HG03159 (cell line): ENCODE data around the gene ERICH6.

ENCODE experiments used
- ATAC-seq: cut with Tn5 transposase; IDR thresholded peaks from one replicate; pipeline ENCODE4 v1.9.1; 2021; ENCODE audit warnings: mild to moderate bottlenecking, moderate library complexity; ENCODE audit not compliant: unreplicated experiment

Gene ERICH6

GRCh38 chr3:150737874-150738679 is 34.4 kb upstream of the ERICH6 start:
- ATAC-seq = no peak

GRCh38 chr3:150736903-150737832 is 33.4 kb upstream of the ERICH6 start:
- ATAC-seq = no peak

DNA sequence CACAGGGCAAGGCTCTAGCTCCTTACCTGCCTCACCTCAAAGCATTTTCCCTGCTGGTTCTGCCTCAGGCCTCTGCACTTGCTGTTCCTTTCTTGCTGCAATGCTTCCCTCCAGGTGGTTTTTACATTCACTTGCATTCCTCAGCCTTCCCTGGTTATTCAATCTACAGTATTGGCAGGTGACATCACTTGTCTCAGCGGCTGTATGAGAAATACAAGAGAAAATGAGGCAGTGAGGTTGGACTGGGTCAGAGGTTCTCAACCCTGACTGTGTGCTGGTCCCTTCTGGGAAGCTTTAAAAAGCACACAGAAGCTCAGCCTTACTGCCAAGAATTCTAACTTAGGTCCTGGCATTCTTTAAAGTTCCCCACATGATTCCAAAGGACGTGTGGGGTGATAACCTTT is 32.6 kb upstream of the ERICH6 start:
- no peak for ATAC-seq

- ATAC-seq = no peak
These were observed 31.0 kb upstream of the ERICH6 start for GRCh38 chr3:150734795-150735119.

DNA sequence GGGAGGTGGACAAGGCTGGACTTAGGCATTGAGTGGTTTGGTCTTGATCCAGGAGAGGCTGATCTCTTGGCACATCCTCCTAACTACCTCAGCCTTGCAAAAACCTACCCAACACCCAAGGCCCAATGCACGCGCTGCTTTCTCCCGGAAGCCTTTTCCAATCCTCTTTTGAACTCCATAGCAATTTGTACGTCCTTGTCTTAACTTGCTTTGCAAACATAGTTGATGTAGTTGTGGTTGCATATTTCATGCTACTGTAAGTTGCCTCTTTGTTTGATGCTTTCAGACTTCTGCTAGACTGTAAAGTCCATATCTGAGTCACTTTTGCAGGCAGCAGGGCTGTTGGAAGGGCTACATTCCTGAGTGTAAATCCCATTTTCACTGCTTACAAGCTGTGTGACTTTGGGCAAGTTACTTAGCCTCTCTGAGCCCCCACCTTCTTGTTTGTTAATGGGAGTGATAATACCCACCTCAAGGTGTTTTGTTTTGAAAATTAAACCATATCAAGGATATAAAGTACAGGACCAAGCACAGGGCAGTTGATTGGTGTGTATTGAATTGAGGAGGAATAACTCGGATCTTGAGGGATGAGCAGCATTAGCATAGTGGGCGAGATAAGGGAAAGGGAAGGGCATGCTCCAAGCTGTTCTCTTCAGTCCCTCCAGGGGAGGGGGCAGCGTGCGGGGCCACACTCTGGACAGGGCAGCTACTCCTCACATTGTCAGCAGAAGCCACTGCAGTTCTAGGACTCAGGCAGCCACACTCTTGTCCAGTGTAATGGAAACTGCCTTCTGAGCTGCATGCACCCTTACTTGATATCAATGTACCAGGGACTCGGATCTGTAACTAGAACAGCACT is 30.4 kb upstream of the ERICH6 start:
- ATAC-seq = no peak

- ATAC-seq = no peak
These were observed 29.7 kb upstream of the ERICH6 start for GRCh38 chr3:150733373-150733935.

DNA sequence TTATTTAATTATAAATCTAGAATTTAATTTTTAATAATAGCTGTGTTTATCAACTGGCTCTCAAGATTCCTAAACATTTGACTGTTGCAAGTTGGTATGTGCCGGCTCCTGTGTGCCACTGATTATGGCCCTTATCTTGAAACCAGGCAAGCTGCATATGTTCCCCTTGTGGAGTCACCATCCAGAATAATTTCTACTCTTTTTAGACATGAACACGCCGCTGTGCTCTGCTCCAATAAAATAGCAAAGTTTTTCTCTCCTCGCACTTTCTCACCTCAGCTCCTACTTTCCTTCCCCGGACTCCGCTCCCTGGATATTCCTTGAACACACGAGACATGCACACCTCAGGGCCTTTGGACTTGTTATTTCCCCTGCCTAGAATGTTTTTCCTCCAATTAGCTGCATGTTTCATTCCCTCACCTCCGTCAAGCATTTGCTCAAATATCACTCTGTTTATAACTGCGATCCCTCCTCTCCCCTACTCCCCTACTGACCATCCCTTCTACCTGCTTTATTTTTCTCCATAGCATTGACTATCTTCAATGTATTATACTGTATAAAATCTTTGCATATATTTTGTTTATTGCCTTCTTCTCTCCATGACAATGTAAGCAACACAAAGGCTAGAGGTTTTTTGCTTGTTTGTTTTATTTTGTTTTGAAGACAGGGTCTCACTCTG is 26.1 kb upstream of the ERICH6 start:
- no peak for ATAC-seq

- ATAC-seq = no peak
These were observed 24.2 kb upstream of the ERICH6 start for GRCh38 chr3:150727653-150728502.

GRCh38 chr3:150725548-150725947 is 21.8 kb upstream of the ERICH6 start:
- ATAC-seq = no peak

DNA sequence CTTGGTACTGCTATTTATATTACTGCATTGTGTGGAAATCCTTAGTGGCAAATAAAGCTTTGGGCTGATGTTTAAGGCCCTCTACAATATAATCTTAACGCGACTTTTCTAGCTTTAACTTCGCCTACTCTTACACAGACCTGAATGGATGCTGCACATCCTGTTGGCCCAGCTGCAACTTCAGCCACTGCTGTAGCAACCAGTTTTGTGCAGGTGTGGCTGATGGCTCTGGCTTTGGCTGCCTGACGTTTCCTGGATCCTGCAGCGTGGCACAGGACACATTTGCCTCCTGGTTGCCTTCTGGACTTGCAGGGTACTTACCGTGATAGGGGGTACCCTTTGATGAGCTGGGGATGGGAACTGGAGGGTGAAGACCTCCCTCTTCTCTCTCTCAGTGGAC is 20.2 kb upstream of the ERICH6 start:
- no peak for ATAC-seq

DNA sequence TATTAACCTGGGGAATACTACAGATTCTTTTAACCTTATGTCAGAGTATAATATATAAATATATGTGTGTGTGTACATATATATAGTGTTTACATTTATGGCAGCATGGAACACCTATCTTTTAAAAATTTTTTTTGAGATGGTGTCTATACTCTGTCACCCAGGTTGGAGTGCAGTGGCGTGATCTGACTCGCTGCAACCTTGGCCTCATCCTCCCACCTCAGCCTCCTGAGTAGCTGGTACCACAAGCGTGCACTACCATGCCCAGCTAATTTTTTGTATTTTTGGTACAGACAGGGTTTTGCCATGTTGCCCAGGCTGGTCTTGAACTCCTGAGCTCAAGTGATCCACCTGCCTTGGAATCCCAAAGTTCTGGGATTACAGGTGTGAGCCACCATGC is 18.5 kb upstream of the ERICH6 start:
- no peak for ATAC-seq

DNA sequence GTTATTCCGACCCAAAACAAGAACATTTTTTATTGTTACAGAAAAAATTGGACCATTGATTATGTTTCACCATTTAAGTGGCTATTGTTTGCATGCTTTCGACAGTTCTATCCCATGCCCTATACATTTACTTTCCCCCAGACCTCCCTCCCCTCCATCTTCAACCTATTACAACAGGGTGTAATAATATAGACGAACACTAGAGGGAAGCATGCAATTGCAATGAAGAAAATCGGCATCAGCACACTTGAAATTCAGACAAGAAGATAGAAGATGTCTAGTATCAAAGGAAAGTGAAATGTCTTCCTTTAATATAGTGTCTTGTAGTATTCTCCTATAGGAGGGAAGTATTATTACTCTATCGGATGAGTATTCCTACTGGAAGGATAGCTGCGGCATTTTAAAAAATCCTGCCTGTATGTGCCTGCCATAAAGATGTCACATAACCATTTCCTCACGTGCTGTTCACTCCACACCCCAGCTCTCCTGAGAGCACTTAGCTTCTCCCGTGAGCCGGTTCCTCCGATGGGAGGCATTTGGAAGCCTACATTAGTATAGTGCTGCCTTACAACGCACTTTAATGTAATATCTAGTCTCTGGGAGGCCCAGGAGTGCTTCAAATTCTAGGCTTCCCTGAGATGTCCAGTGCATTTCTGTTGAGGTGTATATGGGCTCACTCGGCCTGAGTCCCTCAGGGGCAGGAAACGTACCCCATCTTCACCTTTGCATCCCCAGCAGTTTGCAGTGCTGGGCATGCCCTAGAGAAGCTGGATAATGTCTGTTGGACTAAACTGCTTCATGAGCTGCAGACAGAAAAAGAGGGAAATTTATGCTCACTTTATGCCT is 17.8 kb upstream of the ERICH6 start:
- ATAC-seq = peak; percentile 81

DNA sequence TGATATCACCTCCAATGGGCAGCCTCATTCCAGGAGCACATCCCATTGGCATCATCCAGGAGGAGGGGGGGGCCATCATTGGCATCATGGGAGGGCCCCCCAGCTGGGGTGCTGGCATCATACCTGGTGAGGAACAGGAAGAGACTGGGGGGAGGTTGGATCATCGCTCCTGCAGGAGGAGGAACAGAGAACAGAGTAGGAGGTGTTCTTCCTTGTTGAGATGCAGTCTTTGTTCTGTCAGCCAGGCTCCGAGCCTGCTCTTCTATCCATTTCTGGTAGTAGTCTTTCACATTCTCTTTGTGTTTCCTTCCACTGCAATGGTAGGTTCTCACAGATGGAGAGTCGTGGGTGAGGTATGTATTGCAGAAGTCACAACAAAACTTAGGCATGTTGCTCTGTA is 16.7 kb upstream of the ERICH6 start:
- ATAC-seq = no peak

DNA sequence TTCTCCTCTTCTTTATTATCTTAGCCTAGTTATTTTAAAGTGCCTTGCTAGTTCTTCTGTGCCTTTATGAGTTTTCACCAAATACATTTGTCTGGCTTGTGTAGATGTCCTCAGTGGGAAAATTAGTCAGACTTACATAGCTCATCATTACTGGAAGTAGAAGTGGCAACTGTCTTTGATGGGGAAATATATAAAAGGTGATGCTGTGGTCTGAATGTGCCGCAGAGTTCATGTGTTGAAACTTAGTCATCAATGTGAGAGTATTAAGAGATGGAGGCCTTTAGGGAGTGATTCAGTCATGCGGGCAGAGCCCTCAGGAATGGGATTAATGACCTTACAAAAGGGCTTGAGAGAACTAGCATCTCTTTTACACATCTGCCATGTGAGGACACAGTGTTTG is 6.4 kb upstream of the ERICH6 start:
- no peak for ATAC-seq

DNA sequence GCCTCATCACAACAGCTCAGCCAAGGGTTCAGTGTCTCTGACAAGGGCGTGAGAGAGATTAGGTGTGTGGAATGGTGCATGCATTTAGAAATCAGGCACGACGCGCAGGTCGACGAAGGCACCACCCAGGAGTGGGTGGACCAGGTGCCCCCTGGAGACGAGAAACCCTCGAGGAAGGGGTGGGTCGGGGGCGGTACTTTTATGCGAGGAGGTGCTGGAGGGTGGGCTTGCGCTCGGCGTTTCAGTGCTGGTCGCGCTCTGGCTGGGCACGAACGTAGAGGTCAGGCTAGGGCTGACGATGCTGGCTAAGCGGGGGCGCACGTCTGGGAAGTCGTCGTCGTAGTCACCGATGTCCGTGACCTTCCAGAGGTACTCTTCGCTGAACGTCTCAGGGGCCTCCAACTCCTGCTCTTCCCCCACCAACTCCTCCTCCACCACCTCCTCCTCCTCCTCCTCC is 393 bp downstream of the ERICH6 start:
- peak; percentile 25 for ATAC-seq

- ATAC-seq = no peak
These were observed 4.6 kb downstream of the ERICH6 start for GRCh38 chr3:150699068-150699639.

DNA sequence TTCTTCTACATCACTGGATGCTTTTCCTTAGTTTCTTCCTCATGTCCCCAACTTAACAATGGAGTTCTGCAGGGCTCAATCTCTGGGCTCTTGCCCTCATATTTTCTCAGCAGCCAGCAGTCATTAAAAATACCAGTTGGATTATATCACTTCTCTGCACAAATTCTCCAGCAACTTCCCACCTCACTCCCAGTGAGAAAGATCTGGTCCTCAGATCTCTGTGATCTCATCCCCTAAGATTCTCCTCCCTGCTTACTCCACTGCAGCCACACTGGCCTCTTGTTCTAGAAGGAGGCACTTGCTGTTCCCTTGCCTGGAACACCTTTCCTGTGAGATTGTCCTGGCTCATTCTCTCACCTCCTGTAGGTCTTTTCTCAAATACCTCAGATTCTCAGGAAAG is 6.1 kb downstream of the ERICH6 start:
- ATAC-seq = no peak

DNA sequence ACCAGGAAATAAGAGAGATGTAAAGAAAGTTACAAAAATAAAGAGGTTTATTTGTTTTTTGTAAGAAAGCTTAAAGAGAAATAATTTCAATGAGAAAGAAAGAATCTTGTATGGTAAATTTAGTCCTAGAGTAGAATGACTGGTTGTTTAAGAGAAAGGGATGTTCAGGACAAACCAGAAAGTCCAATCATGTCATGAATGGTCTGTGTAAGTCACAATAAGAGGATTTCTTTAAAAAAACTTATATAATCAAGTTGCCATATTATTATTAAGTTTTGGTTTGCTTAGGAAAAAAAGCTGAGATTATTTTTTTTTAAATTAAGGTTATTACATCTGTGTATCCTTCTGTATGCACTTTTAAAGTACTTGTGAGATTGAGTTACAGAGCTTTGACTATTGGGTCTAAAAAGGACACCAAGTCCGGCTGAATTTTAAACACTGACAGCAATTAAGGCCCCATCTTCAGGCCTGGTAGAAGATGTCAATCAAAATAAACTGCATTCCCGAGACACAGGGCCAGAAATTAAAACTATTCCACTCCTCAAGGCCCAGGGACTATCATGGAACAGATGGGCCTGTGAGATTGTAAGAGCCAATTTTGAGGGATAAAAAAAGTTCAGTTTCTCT is 12.2 kb downstream of the ERICH6 start:
- no peak for ATAC-seq
